ENCODE results near the gene HEXB. TPM values are rescaled to one million over a fixed set of nuclear protein-coding genes. Genes with fewer than 3 reads are reported as not detected.

Gene HEXB
- total and polyA plus RNA-seq, 2 donors (not counting 3 experiments of a cell fraction or from before 2014, with no cell fraction given): 128 to 182 TPM

DNA sequence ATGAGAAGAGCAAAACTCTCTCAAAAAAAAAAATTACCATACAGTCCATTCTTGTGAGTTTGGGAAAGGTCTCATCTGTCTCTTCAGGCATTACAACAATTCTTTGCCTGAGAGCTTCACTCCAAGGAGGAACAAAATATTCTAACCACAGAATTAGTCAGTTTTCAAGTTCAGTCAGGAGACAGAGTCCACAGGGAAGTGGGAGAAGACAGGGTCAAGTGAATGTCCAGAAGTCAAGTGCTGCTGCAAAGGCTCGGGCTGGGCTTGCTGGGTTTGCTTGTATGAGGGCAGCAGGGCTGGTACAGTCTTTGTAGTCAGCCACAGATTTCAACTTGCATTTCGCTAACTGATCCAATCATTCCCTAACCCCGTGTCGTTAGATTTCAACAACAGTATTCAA, 17.6 kb upstream of the HEXB start:
- no peak overlapping the region for H2AFZ ChIP-seq (ENCODE audit: low read depth, low read length)
- no peaks in the 10 kb centered on the region for H3K9me3 ChIP-seq (replicated peaks; ENCODE audit: control insufficient read depth, insufficient read depth, low read length)
- peaks cover 8 to 13% of the 10 kb centered on the region in 2 experiments for H3K27me3 ChIP-seq (ENCODE audit: control insufficient read depth in 2 of 2, insufficient read depth in 2 of 2, low read length in 2 of 2)
- H3K9me1 ChIP-seq (replicated peaks; ENCODE audit: control insufficient read depth, extremely low read depth, insufficient read depth, low read length): no peaks in the 10 kb centered on the region
- H3K27ac ChIP-seq (ENCODE audit: insufficient read depth, low read depth, low read length): no peak overlapping the region
- no peak overlapping the region for H3K4me2 ChIP-seq (ENCODE audit: insufficient read depth, low read length)
- H3K9ac ChIP-seq (replicated peaks; ENCODE audit: extremely low read depth, insufficient read depth, low read length): no peak overlapping the region
- no TSS peak for BruUV-seq (replicated peaks)
- TF ChIP-seq, protein P1, sequence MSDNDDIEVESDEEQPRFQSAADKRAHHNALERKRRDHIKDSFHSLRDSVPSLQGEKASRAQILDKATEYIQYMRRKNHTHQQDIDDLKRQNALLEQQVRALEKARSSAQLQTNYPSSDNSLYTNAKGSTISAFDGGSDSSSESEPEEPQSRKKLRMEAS (IDR thresholded peaks at IDR 0.05; ENCODE audit: insufficient read depth, insufficient read length): no peak
- no peak for DNase-seq (ENCODE audit: low read depth, low spot score)
- CTCF ChIA-PET: no interaction called here
- POLR2A ChIA-PET: no interaction called here
- no peaks in the 10 kb centered on the region for H4K20me1 ChIP-seq (replicated peaks; ENCODE audit: control insufficient read depth, extremely low read depth, insufficient read depth, low read length)
- intact Hi-C loops (cut with micrococcal nuclease): no loop called here
- no peaks in the 10 kb centered on the region for H3K4me1 ChIP-seq (ENCODE audit: control insufficient read depth, extremely low read depth, insufficient read depth, low read length)
- dilution Hi-C loops (cut with MboI; ENCODE audit: extremely low pct_ligation_motif_present, low sequenced_read_pairs): no loop called here
- FAIRE-seq: no peak
- H3K36me3 ChIP-seq (ENCODE audit: control insufficient read depth in 2 of 2, extremely low read depth in 1 of 2, insufficient read depth in 2 of 2, low read length in 2 of 2): no peaks in the 10 kb centered on the region
- no peaks in the 10 kb centered on the region for H3K79me2 ChIP-seq (ENCODE audit: control insufficient read depth, insufficient read depth, low read length)
- H3K4me3 ChIP-seq (replicated peaks in 1 of 3; ENCODE audit: insufficient read depth in 1 of 3, low read depth in 1 of 3, low read length in 3 of 3): no peak overlapping the region

DNA sequence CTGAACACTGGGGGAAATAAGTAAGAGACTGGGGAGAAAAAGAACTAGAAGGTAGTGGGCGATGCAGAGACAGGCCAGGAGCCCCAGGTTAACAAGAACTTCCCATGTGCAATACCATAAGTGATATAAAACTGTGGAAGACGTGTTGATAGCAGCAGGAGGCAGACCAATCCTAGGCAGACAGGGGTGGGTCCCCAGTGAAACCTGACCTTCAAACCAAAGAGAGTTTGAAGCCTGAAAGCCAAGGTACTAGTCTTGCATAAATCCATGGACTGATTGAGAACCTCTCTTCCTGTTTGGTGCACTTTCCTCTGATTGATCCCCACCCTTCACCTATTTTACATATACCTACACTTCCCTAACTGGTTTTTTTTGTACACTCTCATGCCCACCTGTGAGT, 15.2 kb upstream of the HEXB start:
- dilution Hi-C loops (cut with MboI; ENCODE audit: extremely low pct_ligation_motif_present, low sequenced_read_pairs) (no loop called here), intact Hi-C loops (cut with micrococcal nuclease) (loop anchor here (5.0 kb wide), 1 partner anchor 597 kb away; no protein-coding TSS in a partner anchor)
- Histone ChIP-seq H3K4me2 (ENCODE audit: insufficient read depth, low read length) (no peak overlapping the region), H3K9me1 (replicated peaks; ENCODE audit: control insufficient read depth, extremely low read depth, insufficient read depth, low read length) (no peaks in the 10 kb centered on the region), H3K36me3 (ENCODE audit: control insufficient read depth in 2 of 2, extremely low read depth in 1 of 2, insufficient read depth in 2 of 2, low read length in 2 of 2) (no peaks in the 10 kb centered on the region), H3K79me2 (ENCODE audit: control insufficient read depth, insufficient read depth, low read length) (no peaks in the 10 kb centered on the region), H3K4me1 (ENCODE audit: control insufficient read depth, extremely low read depth, insufficient read depth, low read length) (no peaks in the 10 kb centered on the region), H3K9ac (replicated peaks; ENCODE audit: extremely low read depth, insufficient read depth, low read length) (no peak overlapping the region), H2AFZ (ENCODE audit: low read depth, low read length) (no peak overlapping the region), H3K27me3 (ENCODE audit: control insufficient read depth in 2 of 2, insufficient read depth in 2 of 2, low read length in 2 of 2) (peaks cover 6 to 12% of the 10 kb centered on the region in 2 experiments), H3K27ac (ENCODE audit: insufficient read depth, low read depth, low read length) (no peak overlapping the region), H3K9me3 (replicated peaks; ENCODE audit: control insufficient read depth, insufficient read depth, low read length) (no peaks in the 10 kb centered on the region), H3K4me3 (replicated peaks in 1 of 3; ENCODE audit: insufficient read depth in 1 of 3, low read depth in 1 of 3, low read length in 3 of 3) (no peak overlapping the region), H4K20me1 (replicated peaks; ENCODE audit: control insufficient read depth, extremely low read depth, insufficient read depth, low read length) (no peaks in the 10 kb centered on the region)
- no peak for DNase-seq (ENCODE audit: low read depth, low spot score)
- POLR2A ChIA-PET: no interaction called here
- no peak for TF ChIP-seq JUN (IDR thresholded peaks at IDR 0.05; ENCODE audit: borderline replicate concordance, insufficient read depth, insufficient read length, low read depth)
- TF ChIP-seq POLR2AphosphoS5 (IDR thresholded peaks at IDR 0.05; ENCODE audit: insufficient read depth, low read depth, low read length): no peak
- no peak for TF ChIP-seq FOS (IDR thresholded peaks at IDR 0.05; ENCODE audit: borderline replicate concordance, insufficient read depth, low read length)
- TF ChIP-seq, protein P1 (IDR thresholded peaks at IDR 0.05; ENCODE audit: insufficient read depth, insufficient read length): no peak
- TF ChIP-seq EZH2 (IDR thresholded peaks at IDR 0.05; ENCODE audit: borderline replicate concordance, low read depth, low read length, severe bottlenecking): no peak
- TF ChIP-seq GATA2 (IDR thresholded peaks at IDR 0.05; ENCODE audit: insufficient read depth, insufficient read length, low read depth, low read length): no peak
- no peak for TF ChIP-seq MYC (IDR thresholded peaks at IDR 0.05; ENCODE audit: low read depth, low read length)
- TF ChIP-seq POLR2A (IDR thresholded peaks at IDR 0.05; ENCODE audit: low read depth, low read length): no peak
- CTCF ChIA-PET: no interaction called here
- no peak for FAIRE-seq
- no TSS peak for BruUV-seq (replicated peaks)
